Measurements from ENCODE around the gene AK4.

- no peak for TF ChIP-seq POLR2A (IDR thresholded peaks at IDR 0.05)
- TF ChIP-seq CTCF (IDR thresholded peaks at IDR 0.05): no peak
- TF ChIP-seq EP300 (IDR thresholded peaks at IDR 0.05): no peak
These were observed 102.8 kb downstream of the AK4 start for GRCh38 chr1:65250826-65251225.

All from ovary (tissue), 3 donors.